Smooth muscle cell (in vitro differentiated cells): ENCODE results near the gene FAM163A. TPM values are rescaled to one million over a fixed set of nuclear protein-coding genes. Genes with fewer than 3 reads are reported as not detected.

Experiments used
- DNase-seq: peaks from one replicate; lab custom pipeline; 2025; ENCODE audit not compliant: unreplicated experiment; lab: John Stamatoyannopoulos, UW
- H2AFZ ChIP-seq: fragments of 200-600 bp; sonication (generic); 2 replicates; pipeline ENCODE4 v1.6.0; 2016; ENCODE audit warnings: antibody characterized with exemption, low read depth, mild to moderate bottlenecking
- H3F3A ChIP-seq: fragments of 200-600 bp; sonication (generic); 2 replicates; pipeline ENCODE4 v1.6.0; 2017; ENCODE audit warnings: antibody characterized with exemption, low read depth
- H3K27ac ChIP-seq: fragments of 200-600 bp; sonication (generic); 2 replicates; pipeline ENCODE4 v1.5.1; 2016; ENCODE audit warnings: low read depth, mild to moderate bottlenecking
- H3K27me3 ChIP-seq: fragments of 200-600 bp; sonication (generic); 2 replicates; pipeline ENCODE4 v1.6.1; 2016; ENCODE audit warnings: low read depth, mild to moderate bottlenecking
- H3K36me3 ChIP-seq: fragments of 200-600 bp; sonication (generic); 2 replicates; pipeline ENCODE4 v1.5.1; 2016; ENCODE audit warnings: low read depth
- H3K4me1 ChIP-seq: fragments of 200-600 bp; sonication (generic); 2 replicates; pipeline ENCODE4 v1.5.1; 2016; ENCODE audit warnings: low read depth
- H3K4me2 ChIP-seq: fragments of 200-600 bp; sonication (generic); 2 replicates; pipeline ENCODE4 v1.6.0; 2016; ENCODE audit warnings: mild to moderate bottlenecking
- H3K4me3 ChIP-seq: fragments of 200-600 bp; sonication (generic); 2 replicates; pipeline ENCODE4 v1.5.1; 2016; ENCODE audit warnings: mild to moderate bottlenecking
- H3K79me2 ChIP-seq: fragments of 200-600 bp; sonication (generic); 2 replicates; pipeline ENCODE4 v1.6.0; 2016; ENCODE audit warnings: low read depth, mild to moderate bottlenecking
- H3K9ac ChIP-seq: fragments of 200-600 bp; sonication (generic); 2 replicates; pipeline ENCODE4 v1.6.0; 2016; ENCODE audit warnings: low read depth
- H3K9me3 ChIP-seq: fragments of 200-600 bp; sonication (generic); replicated peaks from 2 replicates; pipeline ENCODE4 v1.5.1; 2016; ENCODE audit warnings: low read depth
- H4K20me1 ChIP-seq: fragments of 200-600 bp; sonication (generic); 2 replicates; pipeline ENCODE4 v1.6.0; 2016; ENCODE audit warnings: low read depth
- CTCF ChIP-seq: fragments of 200-600 bp; sonication (generic); IDR thresholded peaks from 2 replicates; pipeline ENCODE4 v1.5.1; 2017; ENCODE audit warnings: borderline replicate concordance, mild to moderate bottlenecking, antibody characterized with exemption; ENCODE audit not compliant: insufficient read depth, poor library complexity, severe bottlenecking
- WGBS: methylation state at CpG from one replicate; pipeline ENCODE4 v1.1.7; 2016; ENCODE audit warnings: low lambda C conversion rate; 5-methylcytosine and 5-hydroxymethylcytosine counted together
- polyA plus RNA-seq: library from polyadenylated mRNA; unstranded; fragments of >200 nt; fragmentation: Nextera tagmentation; extraction: Ambion mirVana; gene quantifications from 2 replicates; pipeline ENCODE4 v1.2.1, GENCODE V29; 2016
- total RNA-seq: library from RNA; depleted of rRNA; stranded (reverse); fragments of >200 nt; gene quantifications from 2 replicates; pipeline ENCODE4 v1.2.3, GENCODE V29; 2014

Gene FAM163A
- total and polyA plus RNA-seq, 2 experiments from 2014 or later = not detected

GRCh38 chr1:179806333-179806732 lies 63.2 kb downstream of the FAM163A start:
- H4K20me1 ChIP-seq = no peaks in the 10 kb centered on the region
- peaks cover 2% of the 10 kb centered on the region for H3K4me1 ChIP-seq
- no peak overlapping the region for H2AFZ ChIP-seq
- no peak overlapping the region for H3K4me2 ChIP-seq
- no peaks in the 10 kb centered on the region for H3K9me3 ChIP-seq
- H3K36me3 ChIP-seq = no peaks in the 10 kb centered on the region
- H3K27me3 ChIP-seq = peaks cover 22% of the 10 kb centered on the region
- peaks cover 6% of the 10 kb centered on the region for H3F3A ChIP-seq
- no peak for DNase-seq
- TF ChIP-seq CTCF = no peak
- H3K4me3 ChIP-seq = no peak overlapping the region
- no peak overlapping the region for H3K27ac ChIP-seq
- no peak overlapping the region for H3K9ac ChIP-seq
- no peaks in the 10 kb centered on the region for H3K79me2 ChIP-seq
- WGBS = 95% methylated on average over 4 of the region's 4 CpGs

GRCh38 chr1:179807291-179807690 lies 64.2 kb downstream of the FAM163A start:
- no peaks in the 10 kb centered on the region for H3K9me3 ChIP-seq
- H3K4me3 ChIP-seq = no peak overlapping the region
- peaks cover 2% of the 10 kb centered on the region for H3K4me1 ChIP-seq
- peaks cover 6% of the 10 kb centered on the region for H3F3A ChIP-seq
- peaks cover 19% of the 10 kb centered on the region for H3K27me3 ChIP-seq
- H3K79me2 ChIP-seq = no peaks in the 10 kb centered on the region
- no peak overlapping the region for H2AFZ ChIP-seq
- H4K20me1 ChIP-seq = no peaks in the 10 kb centered on the region
- no peaks in the 10 kb centered on the region for H3K36me3 ChIP-seq
- H3K27ac ChIP-seq = no peak overlapping the region
- no peak for DNase-seq
- H3K4me2 ChIP-seq = peak overlapping the region; percentile 69
- no peak overlapping the region for H3K9ac ChIP-seq
- no peak for TF ChIP-seq CTCF
- WGBS = 92% methylated on average over 9 of the region's 9 CpGs

- H3F3A ChIP-seq = peaks cover 6% of the 10 kb centered on the region
- H4K20me1 ChIP-seq = no peaks in the 10 kb centered on the region
- peaks cover 2% of the 10 kb centered on the region for H3K4me1 ChIP-seq
- no peak overlapping the region for H3K9ac ChIP-seq
- H3K79me2 ChIP-seq = no peaks in the 10 kb centered on the region
- no peaks in the 10 kb centered on the region for H3K36me3 ChIP-seq
- no peaks in the 10 kb centered on the region for H3K9me3 ChIP-seq
- no peak for TF ChIP-seq CTCF
- no peak overlapping the region for H2AFZ ChIP-seq
- peak overlapping the region; percentile 71 for H3K27ac ChIP-seq
- H3K4me3 ChIP-seq = no peak overlapping the region
- peak overlapping the region; percentile 69 for H3K4me2 ChIP-seq
- WGBS = 50% methylated on average over 11 of the region's 11 CpGs
- DNase-seq = no peak
- H3K27me3 ChIP-seq = peaks cover 13% of the 10 kb centered on the region
These were observed 64.8 kb downstream of the FAM163A start for GRCh38 chr1:179807691-179808485.

- no peak for DNase-seq
- Histone ChIP-seq H3K27ac (peak overlapping the region; percentile 53), H2AFZ (no peak overlapping the region), H3K36me3 (no peaks in the 10 kb centered on the region), H3K79me2 (no peaks in the 10 kb centered on the region), H3K4me2 (peak overlapping the region; percentile 30), H3K4me1 (peaks cover 2% of the 10 kb centered on the region), H3K9me3 (no peaks in the 10 kb centered on the region), H3K27me3 (peaks cover 10% of the 10 kb centered on the region), H3F3A (peaks cover 6% of the 10 kb centered on the region), H3K4me3 (no peak overlapping the region), H4K20me1 (no peaks in the 10 kb centered on the region), H3K9ac (no peak overlapping the region)
- TF ChIP-seq CTCF = no peak
- WGBS = 91% methylated on average over 1 of the region's 1 CpG
These were observed 65.4 kb downstream of the FAM163A start for GRCh38 chr1:179808503-179808902.
